GM23248 (cell line): ENCODE measurements around the gene NPAS2.

Source experiments
- EZH2 ChIP-seq: fragments of 200-600 bp; sonication (generic); IDR thresholded peaks from 2 replicates; pipeline ENCODE4 v1.6.1; 2018; ENCODE audit warnings: antibody characterized with exemption, mild to moderate bottlenecking; ENCODE audit not compliant: insufficient read depth, poor library complexity, severe bottlenecking
- EZH2phosphoT487 ChIP-seq: fragments of 200-600 bp; sonication (generic); IDR thresholded peaks from 2 replicates; pipeline ENCODE4 v1.6.1; 2018; ENCODE audit warnings: antibody characterized with exemption, moderate library complexity, mild to moderate bottlenecking, low read depth; ENCODE audit not compliant: insufficient read depth

GRCh38 chr2:100969998-100970397 lies 150.1 kb downstream of the NPAS2 start:
- TF ChIP-seq EZH2phosphoT487, result no peak
- no peak for TF ChIP-seq EZH2
